Activated CD4-positive, alpha-beta T cell treated with anti-CD3 and anti-CD28 coated beads for 1 hour (primary cell): ENCODE results near the gene CDCP1.
"Not testable (repeated sequence)": the region's sequence is repeated elsewhere in the genome, so short reads cannot be mapped to it uniquely, and the experiment has no call there.

Experiments
- DNase-seq: peaks from one replicate; pipeline ENCODE4 v3.0.0-alpha.2; 2020

CDCP1 gene

GRCh38 chr3:45081506-45082141 lies 64.6 kb downstream of the CDCP1 start:
- no peak for DNase-seq

GRCh38 chr3:45080824-45081223 lies 65.4 kb downstream of the CDCP1 start:
- no peak for DNase-seq

- no peak for DNase-seq
Observed at GRCh38 chr3:45079715-45080114, 66.5 kb downstream of the CDCP1 start.

DNA sequence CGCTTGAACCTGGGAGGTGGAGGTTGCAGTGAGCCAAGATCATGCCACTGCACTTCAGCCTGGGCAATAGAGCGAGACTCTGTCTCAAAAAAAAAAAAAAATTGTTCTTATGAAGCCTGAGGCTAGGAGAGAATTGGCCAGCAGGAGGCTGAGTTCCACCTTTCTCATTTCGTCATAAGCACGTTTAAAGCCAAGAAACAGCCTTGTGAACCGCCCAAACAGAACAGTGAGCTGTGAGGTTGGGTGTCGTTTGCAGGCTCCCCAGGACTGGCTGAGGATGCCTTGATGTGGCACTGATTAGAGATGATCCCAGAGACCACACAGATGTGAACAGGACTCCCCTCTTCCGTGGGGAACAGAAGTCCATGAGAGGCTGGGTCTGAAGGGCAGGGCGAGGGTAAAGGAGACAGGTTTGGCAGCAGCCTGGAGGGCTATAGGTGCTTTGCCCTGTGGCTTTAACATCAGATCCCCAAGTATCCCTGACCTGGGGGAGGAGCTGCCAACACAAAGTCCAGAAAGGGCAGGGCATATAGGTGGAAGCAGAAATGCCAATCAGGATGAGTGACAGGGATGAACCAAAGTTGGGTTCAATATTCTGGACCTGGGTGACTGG lies 67.2 kb downstream of the CDCP1 start:
- no peak for DNase-seq

GRCh38 chr3:45078256-45078655 lies 67.9 kb downstream of the CDCP1 start:
- DNase-seq, result not testable (repeated sequence)

- no peak for DNase-seq
Observed at GRCh38 chr3:45075821-45076625, 70.2 kb downstream of the CDCP1 start.

DNA sequence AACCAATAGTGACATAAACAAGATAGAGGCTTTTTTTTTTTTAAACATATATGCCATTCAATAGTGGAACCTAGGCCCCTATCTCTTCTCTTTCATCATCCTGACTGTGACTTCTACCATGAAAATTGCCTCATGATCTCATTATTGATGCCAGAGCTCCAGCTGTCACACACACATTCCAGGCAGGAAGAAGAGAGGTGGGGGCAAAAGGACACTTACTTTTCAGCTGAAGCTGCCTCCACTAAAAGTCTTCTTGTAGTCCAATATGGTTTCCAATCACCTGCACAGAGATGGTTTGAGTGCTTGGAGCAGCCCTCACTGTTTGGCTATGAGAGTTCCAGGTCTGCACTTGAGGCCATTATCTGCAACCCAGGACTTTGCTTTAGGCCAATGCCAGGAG lies 75.1 kb downstream of the CDCP1 start:
- no peak for DNase-seq

- no peak for DNase-seq
Observed at GRCh38 chr3:45067941-45068340, 78.2 kb downstream of the CDCP1 start.

- DNase-seq, result no peak
Observed at GRCh38 chr3:45067486-45067885, 78.7 kb downstream of the CDCP1 start.

DNA sequence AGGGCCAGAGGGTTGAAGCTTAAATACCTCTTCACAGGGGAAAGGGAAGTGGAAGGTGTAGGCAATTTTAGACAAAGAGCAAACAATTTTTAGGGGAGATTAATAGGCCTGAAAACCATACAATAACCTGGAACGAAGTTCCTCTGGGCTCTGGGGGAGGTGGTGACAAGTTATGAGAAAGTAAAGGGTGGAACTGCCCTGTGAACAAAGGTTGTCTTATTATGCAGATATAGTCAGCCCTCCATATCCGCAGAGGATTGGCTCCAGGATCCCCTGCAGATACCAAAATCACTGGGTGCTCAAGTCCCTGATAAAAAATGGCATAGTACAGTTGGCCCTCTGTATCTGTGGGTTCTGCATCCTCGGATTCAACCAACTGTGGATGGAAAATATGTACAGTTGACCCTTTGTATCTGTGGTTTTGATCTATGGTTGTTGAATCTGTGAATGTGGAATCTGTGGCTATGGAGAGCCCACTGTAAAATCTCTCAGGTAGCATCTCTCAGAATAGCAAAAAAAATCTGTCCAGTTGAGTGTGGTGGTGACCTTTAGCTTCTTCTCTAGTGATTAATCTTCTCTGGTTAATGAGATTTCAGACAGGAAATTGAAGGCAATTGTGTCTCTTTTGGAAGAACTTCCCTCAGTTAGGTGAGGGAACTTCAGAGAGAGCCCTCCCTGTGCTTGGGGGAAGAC lies 79.9 kb downstream of the CDCP1 start:
- no peak for DNase-seq

GRCh38 chr3:45065373-45065720 lies 80.8 kb downstream of the CDCP1 start:
- no peak for DNase-seq

GRCh38 chr3:45064512-45065372 lies 81.4 kb downstream of the CDCP1 start:
- no peak for DNase-seq

- no peak for DNase-seq
Observed at GRCh38 chr3:45062697-45063070, 83.5 kb downstream of the CDCP1 start.

GRCh38 chr3:45060165-45060892 lies 85.8 kb downstream of the CDCP1 start:
- DNase-seq, result no peak

- no peak for DNase-seq
Observed at GRCh38 chr3:45059132-45059531, 87.0 kb downstream of the CDCP1 start.

DNA sequence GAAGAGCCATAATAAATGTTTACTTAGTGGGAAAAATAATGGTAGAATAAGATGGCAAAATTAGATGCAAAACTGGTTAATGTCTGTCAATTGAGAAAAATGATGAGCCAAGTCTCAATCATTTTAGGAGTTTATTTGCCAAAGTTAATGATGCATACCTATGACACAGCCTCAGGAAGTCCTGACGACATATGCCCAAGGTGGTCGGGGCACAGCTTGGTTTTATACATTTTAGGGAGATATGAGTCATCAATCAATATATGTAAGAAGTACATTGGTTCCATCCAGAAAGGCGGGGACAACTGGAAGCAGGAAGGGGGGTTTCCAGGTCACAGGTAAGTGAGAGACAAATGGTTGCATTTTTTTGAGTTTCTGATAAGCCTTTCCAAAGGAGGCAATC lies 88.6 kb downstream of the CDCP1 start:
- no peak for DNase-seq

- no peak for DNase-seq
Observed at GRCh38 chr3:45056608-45057301, 89.4 kb downstream of the CDCP1 start.

GRCh38 chr3:45055411-45056143 lies 90.6 kb downstream of the CDCP1 start:
- DNase-seq, result no peak

DNA sequence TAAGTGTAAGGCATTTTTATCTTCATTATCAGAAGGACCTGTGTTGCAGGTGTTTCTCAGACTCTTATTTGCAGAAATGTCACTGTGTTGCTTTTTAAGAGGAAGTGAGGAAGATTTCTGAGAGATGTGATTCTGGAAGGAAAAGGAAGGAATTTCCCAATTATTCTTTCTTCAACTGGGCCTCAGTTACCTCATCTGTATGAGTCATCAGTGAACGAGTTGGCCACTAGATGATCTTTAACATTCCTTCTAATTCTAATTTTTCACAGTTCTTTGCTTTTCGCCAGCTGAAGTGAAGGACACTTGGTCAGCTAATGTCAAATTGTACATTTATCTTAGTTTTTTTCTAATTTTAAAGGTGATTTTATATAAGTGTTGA lies 91.2 kb downstream of the CDCP1 start:
- DNase-seq, result no peak

DNA sequence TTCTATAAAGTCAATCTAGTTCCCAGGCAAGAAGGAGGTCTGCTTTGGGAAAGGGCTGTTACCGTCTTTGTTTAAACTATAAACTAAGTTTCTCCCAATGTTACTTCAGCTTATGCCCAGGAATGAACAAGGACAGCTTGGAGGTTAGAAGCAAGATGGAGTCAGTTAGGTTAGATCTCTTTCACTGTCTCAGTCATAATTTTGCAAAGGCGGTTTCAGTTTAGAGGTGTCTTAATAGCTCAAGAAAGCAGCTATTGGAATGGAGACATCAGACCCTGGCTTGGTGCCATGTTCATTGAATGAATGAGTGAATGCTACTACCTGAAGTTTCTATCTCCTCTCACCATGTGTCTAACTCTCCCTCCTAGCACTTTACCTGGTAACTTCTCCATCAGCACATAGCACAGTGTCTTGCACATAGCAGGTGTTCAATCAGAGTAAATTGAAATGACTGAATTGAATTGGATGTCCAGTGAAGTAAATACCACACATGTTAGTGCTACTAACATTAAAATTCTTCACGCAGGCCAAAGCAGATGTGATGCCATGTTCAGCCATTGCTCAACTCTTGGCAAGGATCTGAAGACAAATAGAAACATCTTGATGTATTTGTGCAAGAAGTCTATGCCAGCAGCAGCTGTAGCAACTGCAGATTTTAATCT lies 91.9 kb downstream of the CDCP1 start:
- no peak for DNase-seq
